LNCaP clone FGC (cell line): Measurements from ENCODE around the gene WDR5.

Experiments used
- DNase-seq: peaks from one replicate; pipeline ENCODE4 v3.0.0-alpha.2; 2011; ENCODE audit warnings: low read depth
- H3K4me3 ChIP-seq: 2 replicates; pipeline ENCODE4 v1.5.1; 2011; ENCODE audit warnings: mild to moderate bottlenecking, low read depth, low read length, control low read depth
- CTCF ChIP-seq: IDR thresholded peaks from 2 replicates; pipeline ENCODE4 v1.5.1; 2012; ENCODE audit warnings: mild to moderate bottlenecking; ENCODE audit not compliant: control insufficient read depth, insufficient read depth; ENCODE audit errors: extremely low read depth

WDR5 gene

GRCh38 chr9:134164879-134165278 is 29.0 kb downstream of the WDR5 start:
- DNase-seq = no peak

GRCh38 chr9:134165357-134166315 is 29.8 kb downstream of the WDR5 start:
- H3K4me3 ChIP-seq = no peak overlapping the region
- TF ChIP-seq CTCF = no peak
- peak; percentile 27 for DNase-seq

More at GRCh38 chr9:134164879-134165278, 29.0 kb downstream of the WDR5 start:
- TF ChIP-seq CTCF = no peak
- H3K4me3 ChIP-seq = no peak overlapping the region

GRCh38 chr9:134166374-134166773 is 30.5 kb downstream of the WDR5 start:
- DNase-seq = no peak
- TF ChIP-seq CTCF = no peak
- H3K4me3 ChIP-seq = no peak overlapping the region

- TF ChIP-seq CTCF = no peak
- no peak for DNase-seq
- no peak overlapping the region for H3K4me3 ChIP-seq
These were observed 31.6 kb downstream of the WDR5 start for GRCh38 chr9:134167530-134167931.

- no peak overlapping the region for H3K4me3 ChIP-seq
- TF ChIP-seq CTCF = no peak
- DNase-seq = no peak
These were observed 33.1 kb downstream of the WDR5 start for GRCh38 chr9:134168757-134169550.

DNA sequence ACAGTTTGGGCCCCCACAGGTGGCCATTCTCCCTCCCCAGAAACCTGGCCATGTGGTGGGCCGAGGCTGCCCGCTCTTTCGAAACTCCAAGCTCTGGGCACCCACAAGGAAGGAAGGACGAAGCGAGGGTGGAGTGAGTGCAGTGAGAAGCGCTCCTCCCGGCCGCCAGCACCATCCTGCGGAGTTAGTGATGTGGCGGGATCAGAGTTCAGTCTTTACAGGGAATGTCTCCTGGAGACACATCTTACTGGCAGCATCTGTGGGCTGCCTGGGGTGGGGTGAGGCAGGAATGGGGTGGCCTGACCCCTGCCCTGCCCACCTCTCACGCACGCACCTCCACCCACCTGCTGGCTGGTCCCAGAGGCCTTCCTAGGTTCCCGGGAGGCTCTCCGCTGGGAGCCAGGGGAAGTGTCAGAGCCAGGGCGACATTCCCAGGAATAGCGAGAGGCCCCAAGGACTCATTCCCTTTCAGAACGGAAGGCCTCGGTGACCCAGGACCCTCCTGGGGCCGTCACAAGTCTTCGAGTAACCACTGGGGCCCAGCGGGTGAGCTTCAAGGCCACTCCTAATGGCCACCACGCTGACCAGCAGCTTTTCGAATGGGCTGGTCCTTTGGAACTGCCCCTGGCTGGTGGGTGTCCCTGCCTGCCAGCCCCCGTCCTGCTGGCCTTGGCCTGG is 34.0 kb downstream of the WDR5 start:
- no peak for TF ChIP-seq CTCF
- H3K4me3 ChIP-seq = no peak overlapping the region
- no peak for DNase-seq
